Cardiac muscle cell (in vitro differentiated cells and primary cell): ENCODE measurements around the gene NOCT. TPM values are rescaled to one million over a fixed set of nuclear protein-coding genes. Genes with fewer than 3 reads are reported as not detected.

Experiments
- DNase-seq, 2 donors: peaks; one replicate each; pipeline versions ENCODE4 v3.0.0 to v3.0.0-alpha.2; 2010 to 2017; ENCODE audit warnings: low read depth in 1 of 2, low spot score in 1 of 2
- H3K27ac ChIP-seq: fragments of 200-600 bp; sonication (generic); 2 replicates; pipeline ENCODE4 v1.5.1; 2016
- H3K27me3 ChIP-seq: fragments of 200-600 bp; sonication (generic); 2 replicates; pipeline ENCODE4 v1.6.0; 2016; ENCODE audit warnings: control low read depth
- H3K36me3 ChIP-seq: fragments of 200-600 bp; sonication (generic); 2 replicates; pipeline ENCODE4 v1.5.1; 2016; ENCODE audit warnings: control low read depth
- H3K4me1 ChIP-seq: fragments of 200-600 bp; sonication (generic); 2 replicates; pipeline ENCODE4 v1.8.1; 2017; ENCODE audit warnings: low read depth, mild to moderate bottlenecking, mixed run types
- H3K4me3 ChIP-seq: fragments of 200-600 bp; sonication (generic); 2 replicates; pipeline ENCODE4 v1.5.1; 2016; ENCODE audit warnings: mild to moderate bottlenecking
- H3K9me3 ChIP-seq: fragments of 200-600 bp; sonication (generic); 2 replicates; pipeline ENCODE4 v1.5.1; 2017; ENCODE audit warnings: low read depth, mild to moderate bottlenecking, control low read depth
- CTCF ChIP-seq: IDR thresholded peaks from 2 replicates; pipeline ENCODE4 v1.5.1; 2012; ENCODE audit warnings: low read depth, mild to moderate bottlenecking, low read length
- polyA plus RNA-seq: library from polyadenylated mRNA; unstranded; fragments of >200 nt; fragmentation: Nextera tagmentation; extraction: Ambion mirVana; gene quantifications from 2 replicates; pipeline ENCODE4 v1.2.1, GENCODE V29; 2016
- total RNA-seq: library from RNA; depleted of rRNA; stranded (reverse); fragments of >200 nt; gene quantifications from 2 replicates; pipeline ENCODE4 v1.2.3, GENCODE V29; 2016

Gene NOCT
- total RNA-seq (11.1 and 12.6 TPM in 2 replicates), polyA plus RNA-seq (2.5 and 4.7 TPM in 2 replicates)

DNA sequence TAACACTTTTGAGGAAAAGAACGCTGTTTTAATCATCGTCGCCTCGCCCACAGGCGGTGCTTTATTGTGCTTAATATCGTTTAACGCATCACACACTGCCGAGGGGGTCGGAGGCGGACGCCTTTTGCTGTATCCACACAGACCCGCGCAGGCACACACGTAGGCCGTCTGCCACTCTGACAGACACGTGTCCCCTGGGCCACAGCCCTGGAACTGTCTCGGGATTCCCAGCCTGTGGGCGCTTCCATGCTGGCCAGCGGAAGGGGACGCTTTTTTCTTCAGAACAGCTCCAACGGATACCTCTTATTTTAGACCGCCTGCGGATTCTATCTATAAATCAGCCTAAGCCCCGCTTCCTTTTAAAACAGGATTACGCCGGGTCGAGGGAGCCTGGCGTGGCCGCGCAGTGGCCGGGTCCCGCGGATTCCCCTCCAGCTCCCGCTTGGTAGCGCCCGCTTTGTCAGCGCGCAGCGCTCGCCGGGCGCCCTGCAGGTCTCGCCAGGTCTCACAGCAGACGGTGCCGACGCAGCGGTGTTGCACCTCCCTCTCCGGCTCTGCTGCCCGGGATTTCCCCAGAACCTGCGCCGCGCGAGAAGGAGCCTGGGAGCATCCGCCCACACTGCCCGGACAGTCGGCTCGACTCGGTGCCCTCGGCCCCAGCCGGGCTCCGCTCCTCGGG is at the start of gene NOCT:
NOCT (plus strand) TSS at position 513 of the 679 bp plus-strand sequence. CDS start 201 bp downstream, outside the sequence.
- peak within 1 kb of the TSS; percentile 100 for H3K27ac ChIP-seq
- H3K27me3 ChIP-seq = no peaks in the 10 kb centered on the region

GRCh38 chr4:138967313-138967712 is 48.3 kb upstream of the NOCT start:
- peak in 1 of 2 donors; percentile 58 for DNase-seq
- no peak overlapping the region for H3K27ac ChIP-seq
- no peak for TF ChIP-seq CTCF
- H3K4me1 ChIP-seq = no peaks in the 10 kb centered on the region
- no peaks in the 10 kb centered on the region for H3K9me3 ChIP-seq
- no peaks in the 10 kb centered on the region for H3K27me3 ChIP-seq
- no peaks in the 10 kb centered on the region for H3K36me3 ChIP-seq
- no peak overlapping the region for H3K4me3 ChIP-seq

More for the DNA sequence above, at the start of gene NOCT:
- Histone ChIP-seq H3K36me3 (no peaks in the 10 kb centered on the region), H3K4me1 (peaks cover 13% of the 10 kb centered on the region), H3K9me3 (no peaks in the 10 kb centered on the region), H3K4me3 (peak within 1 kb of the TSS; percentile 72)
- peak; percentile 91 to 94 for DNase-seq
- TF ChIP-seq CTCF = no peak

GRCh38 chr4:138972956-138973801 is 42.4 kb upstream of the NOCT start:
- Histone ChIP-seq H3K36me3 (no peaks in the 10 kb centered on the region), H3K9me3 (no peaks in the 10 kb centered on the region), H3K27me3 (no peaks in the 10 kb centered on the region), H3K4me3 (no peak overlapping the region), H3K4me1 (peaks cover 5% of the 10 kb centered on the region), H3K27ac (no peak overlapping the region)
- peak in 1 of 2 donors; percentile 2 for DNase-seq
- TF ChIP-seq CTCF = no peak

GRCh38 chr4:138975225-138975624 is 40.4 kb upstream of the NOCT start:
- Histone ChIP-seq H3K9me3 (no peaks in the 10 kb centered on the region), H3K27ac (no peak overlapping the region), H3K27me3 (no peaks in the 10 kb centered on the region), H3K4me1 (peaks cover 5% of the 10 kb centered on the region), H3K4me3 (no peak overlapping the region), H3K36me3 (no peaks in the 10 kb centered on the region)
- DNase-seq = no peak
- no peak for TF ChIP-seq CTCF

GRCh38 chr4:138976526-138976925 is 39.1 kb upstream of the NOCT start:
- Histone ChIP-seq H3K27ac (no peak overlapping the region), H3K36me3 (no peaks in the 10 kb centered on the region), H3K27me3 (no peaks in the 10 kb centered on the region), H3K4me1 (peaks cover 5% of the 10 kb centered on the region), H3K9me3 (no peaks in the 10 kb centered on the region), H3K4me3 (no peak overlapping the region)
- no peak for TF ChIP-seq CTCF
- DNase-seq = no peak
